Stimulated activated CD8-positive, alpha-beta memory T cell treated with anti-CD3 and anti-CD28 coated beads, Interleukin-12 subunit alpha, Interleukin-12 subunit beta, amount 100 ng/mL, for 24 hours (primary cell): ENCODE results near the gene TMEM242.

Experiments used
- DNase-seq: peaks from one replicate; pipeline ENCODE4 v3.0.0-alpha.2; 2020; ENCODE audit errors: extremely low read depth

The TMEM242 gene

DNA sequence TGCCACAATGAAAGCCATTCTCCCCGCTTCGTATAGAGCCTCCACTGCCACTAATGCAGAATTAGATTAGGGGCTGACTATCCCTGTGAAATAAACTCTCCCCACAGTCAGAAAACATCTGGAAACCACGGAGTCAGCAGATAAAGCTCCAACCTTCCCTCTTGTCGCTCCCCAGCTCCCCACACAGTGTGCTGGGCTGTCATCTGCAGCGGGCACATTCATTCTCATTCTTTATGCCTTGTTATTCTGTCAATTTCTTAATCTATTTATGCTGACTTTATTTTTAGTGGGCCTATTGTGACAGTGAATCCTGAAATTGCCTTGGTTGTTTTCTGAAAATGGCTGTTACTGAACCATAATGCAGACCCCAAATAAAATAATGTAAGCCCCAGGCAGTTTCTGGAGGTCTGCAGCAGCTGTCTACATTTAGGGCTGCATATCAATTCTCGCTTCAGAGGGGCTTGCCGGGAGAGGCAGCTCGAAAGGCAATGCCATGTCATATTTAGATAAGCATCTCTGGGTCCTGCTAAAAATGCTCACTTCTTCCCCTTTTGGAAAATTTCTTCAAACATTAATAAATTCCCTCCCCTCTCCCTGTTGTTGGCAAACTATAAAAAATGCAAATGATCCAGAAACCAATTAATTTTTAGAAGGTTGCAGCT, 71.6 kb downstream of the TMEM242 start:
- no peak for DNase-seq

DNA sequence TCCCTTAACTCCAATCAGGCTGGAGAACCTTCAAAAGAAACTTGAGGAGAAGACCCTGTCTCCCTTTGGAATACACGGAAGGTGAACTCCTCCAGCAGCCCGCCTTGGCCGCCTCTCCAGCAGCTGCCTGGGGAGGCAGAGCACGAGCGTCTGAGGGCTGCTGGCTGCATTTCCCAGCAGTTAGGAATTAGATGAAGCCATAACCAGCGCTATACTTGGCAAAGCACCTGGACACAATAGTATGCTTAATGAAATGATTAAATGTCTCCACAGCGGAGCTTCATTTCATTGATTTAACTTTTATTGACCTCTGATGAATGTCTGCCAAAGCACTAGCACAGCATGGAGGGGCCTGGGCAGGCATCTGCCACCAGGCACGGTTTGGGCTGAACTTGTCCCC, 73.5 kb downstream of the TMEM242 start:
- DNase-seq: no peak

DNA sequence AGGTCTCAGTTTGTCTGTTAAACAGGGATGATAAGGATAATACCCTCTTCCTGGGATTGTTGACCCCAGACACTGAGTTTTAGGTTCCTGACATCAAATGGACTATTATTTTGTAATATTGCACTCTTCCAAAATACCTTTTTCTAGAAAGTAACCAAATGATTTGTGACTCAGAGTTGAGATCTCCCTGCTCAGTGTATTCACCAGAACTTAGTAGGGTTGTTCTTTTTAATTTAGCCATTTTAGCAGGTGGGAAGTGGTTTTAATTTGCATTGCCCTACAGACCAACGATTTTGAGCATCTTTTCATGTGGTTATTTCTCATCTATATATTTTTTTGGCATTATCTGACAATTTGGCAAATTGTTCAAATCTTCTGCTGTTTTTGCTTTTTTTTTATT, 75.1 kb downstream of the TMEM242 start:
- no peak for DNase-seq

DNA sequence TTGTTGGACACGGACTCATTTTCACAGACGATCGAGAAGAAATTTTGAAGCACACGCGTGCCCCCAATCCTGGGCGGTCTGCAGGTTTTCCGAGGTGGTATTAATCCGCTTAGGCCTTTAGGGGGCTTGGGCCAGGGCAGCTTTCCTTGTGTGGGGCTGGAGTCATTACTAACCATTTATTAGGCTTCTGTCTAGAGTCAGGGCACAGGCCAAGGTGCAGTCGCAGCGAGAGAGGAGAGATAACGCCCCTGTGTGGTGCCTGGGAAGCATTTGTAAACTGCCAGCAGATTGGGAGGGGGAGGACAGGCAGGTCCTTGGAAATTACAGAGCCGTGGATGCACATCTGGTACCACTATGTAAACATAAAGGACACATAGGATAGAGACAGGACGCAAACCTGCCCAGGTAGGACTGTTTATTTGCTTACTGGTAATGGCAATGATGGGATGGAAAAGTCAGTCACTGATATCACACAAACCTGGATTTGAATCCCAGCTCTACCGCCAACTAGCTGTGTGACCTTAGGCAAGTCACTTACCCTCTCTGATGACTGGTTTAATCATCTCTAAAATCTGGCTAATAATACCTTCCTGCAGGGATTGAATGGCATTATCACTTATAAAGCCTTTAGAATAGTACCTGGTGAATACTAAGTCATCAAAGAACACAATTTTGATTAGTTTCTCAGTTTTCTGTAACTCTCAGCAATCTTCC, 76.4 kb downstream of the TMEM242 start:
- no peak for DNase-seq

DNA sequence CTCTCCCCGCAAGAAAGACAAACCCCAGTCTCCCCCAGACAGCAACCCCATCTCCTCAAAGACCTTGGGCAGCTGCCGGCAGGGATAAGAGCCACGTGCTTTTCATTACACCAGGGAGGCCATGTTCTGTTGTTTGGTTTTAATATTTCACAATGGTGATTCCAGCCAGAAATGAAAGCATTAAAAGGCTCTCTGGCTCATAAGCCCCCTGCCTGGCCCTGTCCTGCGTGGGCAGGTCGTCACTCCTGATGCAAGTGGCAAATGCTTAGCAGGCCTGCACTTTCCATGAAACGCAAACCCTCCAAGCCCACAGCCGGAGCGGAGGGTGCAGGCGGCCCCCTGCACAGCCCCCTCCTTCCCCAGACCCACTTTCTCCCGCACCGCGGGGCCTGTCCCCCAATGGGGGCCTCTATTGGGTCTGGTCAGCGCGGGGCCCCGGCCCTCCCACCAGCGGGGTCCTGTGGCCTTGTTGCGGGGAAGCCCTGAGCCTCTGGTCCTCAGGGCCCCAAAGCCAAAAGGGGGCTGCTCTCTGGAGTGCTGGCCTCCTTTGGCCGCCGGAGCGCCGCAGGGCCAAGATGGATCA, 77.2 kb downstream of the TMEM242 start:
- DNase-seq: no peak

DNA sequence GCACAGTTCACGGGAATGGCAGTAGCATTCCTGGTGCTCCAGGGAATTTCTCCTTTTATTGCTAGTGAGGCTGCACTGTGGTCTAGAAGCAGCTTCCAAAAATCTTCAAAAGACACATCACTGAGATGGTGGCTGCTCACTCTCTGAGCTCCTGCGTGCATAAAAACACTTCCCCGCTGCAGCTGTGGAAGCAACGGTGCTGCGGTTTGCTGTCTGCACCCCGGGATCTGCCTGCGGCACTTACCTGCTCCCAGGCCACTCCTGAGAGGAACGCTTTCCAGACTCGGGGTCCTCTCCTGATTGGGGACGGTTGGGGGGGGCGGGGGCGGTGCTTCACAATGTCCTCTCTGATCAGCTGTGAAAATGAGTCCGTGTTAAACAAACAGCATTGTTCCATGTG, 77.9 kb downstream of the TMEM242 start:
- DNase-seq: no peak

DNA sequence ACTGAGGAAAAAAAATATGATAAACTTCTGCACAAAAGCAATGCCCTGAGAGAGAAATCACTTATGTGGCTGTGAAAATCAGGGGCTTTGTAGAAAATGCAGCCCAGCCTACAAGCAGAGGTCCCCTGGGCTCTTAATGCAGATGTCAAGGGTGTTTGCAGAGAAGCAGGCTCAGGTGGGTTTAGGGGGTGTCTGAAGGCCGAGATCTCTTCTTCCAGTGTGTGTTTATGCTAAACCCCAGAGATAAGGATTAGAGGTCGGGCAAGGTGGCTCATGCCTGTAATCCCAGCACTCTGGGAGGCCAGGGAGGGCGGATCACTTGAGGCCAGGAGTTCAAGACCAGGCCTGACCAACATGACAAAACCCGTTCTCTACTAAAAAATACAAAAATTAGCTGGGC, 78.5 kb downstream of the TMEM242 start:
- no peak for DNase-seq

DNA sequence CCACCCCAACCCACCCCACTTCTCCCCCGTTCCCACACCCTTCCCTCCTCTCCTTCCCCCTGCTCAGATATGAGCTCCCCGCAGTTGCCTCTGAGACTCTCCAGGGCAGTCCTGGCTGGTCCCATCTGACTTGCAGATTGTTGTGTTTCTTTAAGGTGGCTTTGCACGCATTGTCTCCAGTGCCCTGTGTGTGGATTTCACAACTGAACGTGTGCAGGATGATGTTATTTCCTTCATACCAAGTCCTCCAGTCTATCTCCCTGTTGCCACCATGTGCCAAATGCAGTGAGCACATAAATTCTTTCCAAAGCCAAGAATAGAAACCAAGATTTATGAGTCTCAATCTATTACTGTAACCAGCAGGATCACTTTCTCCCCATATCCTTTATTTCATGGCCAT, 79.1 kb downstream of the TMEM242 start:
- no peak for DNase-seq

DNA sequence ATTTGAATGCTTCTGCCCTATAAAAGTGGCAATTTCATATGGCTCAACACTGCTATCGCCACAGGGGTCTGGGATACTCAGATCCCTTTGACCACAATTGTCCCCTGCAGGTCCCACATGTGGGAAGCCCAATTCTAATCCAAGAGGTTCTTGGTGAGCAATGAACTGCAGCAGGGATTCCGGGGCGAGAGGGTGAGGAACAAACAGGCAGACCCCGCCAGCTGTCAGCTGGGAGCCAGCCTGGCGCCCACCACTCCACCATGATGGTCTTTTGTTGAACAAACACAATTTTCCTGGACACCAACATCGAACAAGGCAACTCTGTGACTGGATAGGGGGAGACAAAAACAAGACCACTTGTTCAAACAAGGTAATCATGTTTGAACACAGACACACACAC, 80.5 kb downstream of the TMEM242 start:
- no peak for DNase-seq

DNA sequence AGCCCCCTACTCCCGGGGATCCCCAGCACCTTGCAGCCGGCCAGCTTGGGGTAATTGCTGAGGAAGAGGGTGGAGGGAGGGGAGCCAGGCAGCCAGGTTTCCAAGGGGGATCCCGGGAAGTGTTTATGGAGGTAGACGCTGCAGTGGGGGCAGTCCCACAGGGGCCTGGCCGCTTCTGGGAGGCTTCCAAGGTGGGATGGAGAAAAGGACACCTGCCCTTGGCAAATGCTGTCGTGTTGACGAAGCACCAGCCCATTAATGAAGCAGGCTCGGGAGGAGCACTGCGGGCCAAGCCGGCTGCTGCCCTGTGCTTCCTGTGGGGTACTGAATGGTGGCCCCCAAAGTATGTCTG, 82.4 kb downstream of the TMEM242 start:
- no peak for DNase-seq

DNA sequence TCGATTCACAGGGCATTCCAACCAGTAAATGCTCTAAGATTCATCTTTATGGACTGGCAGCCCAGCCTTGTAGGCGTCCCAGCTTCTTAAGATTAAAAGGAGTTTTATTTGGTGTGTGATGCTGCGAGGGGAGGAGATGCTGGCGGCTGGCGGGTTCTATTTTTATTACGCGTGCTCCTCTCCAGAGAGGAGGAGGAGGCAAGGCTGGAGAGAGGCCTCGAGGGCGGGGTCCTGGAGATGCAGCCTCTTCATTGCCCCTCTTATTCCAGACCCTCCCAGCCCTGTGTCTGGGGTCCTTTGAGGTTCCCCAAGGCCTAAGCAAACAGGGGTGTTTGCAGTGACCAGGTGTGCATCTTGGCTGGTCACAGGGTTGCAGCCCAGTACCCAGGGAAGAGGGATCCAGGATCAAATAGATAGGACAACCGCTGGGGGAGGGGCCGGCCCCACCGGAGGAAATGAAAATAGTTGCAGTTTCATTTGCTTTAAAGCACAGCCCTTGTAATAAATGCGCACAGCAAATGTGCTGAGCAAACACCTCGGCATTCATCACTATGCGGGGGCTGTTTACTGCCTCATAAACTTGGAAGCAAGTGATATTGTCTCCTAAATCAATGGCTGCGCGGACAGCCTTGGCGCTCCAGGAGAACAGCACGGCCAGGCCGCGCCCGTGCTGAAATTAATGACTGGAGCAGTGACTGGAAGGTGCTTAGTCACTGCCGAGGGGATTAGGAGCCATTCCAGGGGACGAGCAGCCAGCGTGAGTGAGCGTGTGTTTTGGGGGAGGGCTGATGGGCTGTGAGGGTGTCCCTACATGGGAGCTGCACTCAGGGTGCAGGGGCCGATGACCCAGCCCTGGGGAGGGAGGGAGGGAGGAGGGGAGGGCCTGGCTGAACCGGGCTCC, 83.0 kb downstream of the TMEM242 start:
- DNase-seq: no peak

DNA sequence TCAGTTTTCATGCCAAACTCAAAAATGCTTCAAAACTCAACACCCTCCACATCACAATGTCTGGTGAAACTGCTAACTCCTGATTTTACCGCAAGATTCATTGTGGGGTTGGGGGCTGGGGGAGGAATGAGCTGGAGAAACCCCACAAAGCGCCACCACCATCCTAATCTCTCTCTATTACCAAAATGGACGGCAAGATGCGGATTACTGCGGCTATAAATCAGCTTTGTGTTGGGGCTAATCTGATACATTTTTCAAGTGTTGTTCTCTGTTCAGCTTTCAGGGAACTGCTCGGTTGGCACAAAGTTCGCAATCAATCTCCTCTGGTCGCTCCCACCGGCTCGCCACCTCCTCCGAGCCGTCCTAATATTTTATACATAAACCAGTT, 83.7 kb downstream of the TMEM242 start:
- DNase-seq: no peak
